GM18909 (cell line): ENCODE measurements around the gene NETO1.

Experiments used
- ATAC-seq: cut with Tn5 transposase; IDR thresholded peaks from one replicate; pipeline ENCODE4 v1.9.1; 2021; ENCODE audit warnings: mild to moderate bottlenecking; ENCODE audit not compliant: unreplicated experiment, poor library complexity

The NETO1 gene

GRCh38 chr18:72742002-72742401, 125.8 kb downstream of the NETO1 start:
- no peak for ATAC-seq

GRCh38 chr18:72738136-72738535, 129.7 kb downstream of the NETO1 start:
- no peak for ATAC-seq

GRCh38 chr18:72727776-72728175, 140.0 kb downstream of the NETO1 start:
- no peak for ATAC-seq

GRCh38 chr18:72727038-72727655, 140.6 kb downstream of the NETO1 start:
- ATAC-seq = no peak

GRCh38 chr18:72726201-72726600, 141.6 kb downstream of the NETO1 start:
- ATAC-seq = no peak

GRCh38 chr18:72721330-72721729, 146.5 kb downstream of the NETO1 start:
- ATAC-seq = no peak

GRCh38 chr18:72720116-72720515, 147.7 kb downstream of the NETO1 start:
- no peak for ATAC-seq

GRCh38 chr18:72704202-72704601, 163.6 kb downstream of the NETO1 start:
- no peak for ATAC-seq

- ATAC-seq = no peak
Observed at GRCh38 chr18:72700961-72701710, 166.7 kb downstream of the NETO1 start.

- ATAC-seq = no peak
Observed at GRCh38 chr18:72697706-72698105, 170.1 kb downstream of the NETO1 start.

- no peak for ATAC-seq
Observed at GRCh38 chr18:72692595-72692994, 175.2 kb downstream of the NETO1 start.
